Placental epithelial cell (primary cell): ENCODE results near the gene MFN1. TPM values are rescaled to one million over a fixed set of nuclear protein-coding genes. Genes with fewer than 3 reads are reported as not detected.

Experiments
- total RNA-seq: library from RNA; depleted of rRNA; stranded (reverse); fragments of >200 nt; gene quantifications from 2 replicates; pipeline ENCODE4 v1.2.3, GENCODE V29; 2012

MFN1 gene
- 38.1 and 45.5 TPM in 2 replicates for total RNA-seq

GRCh38 chr3:179347345-179348194 is at the start of gene MFN1:
MFN1 (plus strand) TSS chr3:179347709; CDS start chr3:179348852, 1,143 bp downstream.

GRCh38 chr3:179322286-179323196 is 25.0 kb upstream of the MFN1 start, which contains the start of gene ZNF639:
ZNF639 (plus strand) TSS chr3:179323031; CDS start chr3:179328294, 5,263 bp downstream.

Other genes starting within 250 kb of the MFN1 start
- 14.5 and 17.7 TPM in 2 replicates for gene PIK3CA, start 199.4 kb upstream of the MFN1 start, total RNA-seq
- 1.2 and 2.4 TPM in 2 replicates for gene KCNMB3, start 96.6 kb upstream of the MFN1 start, total RNA-seq
- gene ZNF639, start 24.7 kb upstream of the MFN1 start, total RNA-seq = 38.1 and 40.1 TPM in 2 replicates
- 20.0 and 31.8 TPM in 2 replicates for gene GNB4, start 103.8 kb downstream of the MFN1 start, total RNA-seq
- gene ACTL6A, start 215.2 kb downstream of the MFN1 start, total RNA-seq = 31.0 and 101 TPM in 2 replicates